NK-92 treated with Interleukin-12 subunit alpha and Interleukin-12 subunit beta, amount 100 ng/mL, for 24 hours (cell line): ENCODE results near the gene HMGB1.

Experiments
- DNase-seq: peaks from one replicate; lab custom pipeline; 2025; lab: John Stamatoyannopoulos, UW

HMGB1 gene

GRCh38 chr13:30429721-30430694, 35.7 kb downstream of the HMGB1 start:
- DNase-seq: no peak

GRCh38 chr13:30429235-30429634, 36.5 kb downstream of the HMGB1 start:
- no peak for DNase-seq

- DNase-seq: no peak
Measured at GRCh38 chr13:30423891-30424290, 41.8 kb downstream of the HMGB1 start.

- DNase-seq: peak; percentile 60
Measured at GRCh38 chr13:30422054-30422839, 43.5 kb downstream of the HMGB1 start, which contains the start of gene UBE2L5. Gene UBE2L5, plus strand, starts transcription at chr13:30422493. Its CDS starts 5,498 bp downstream, at chr13:30427991.

- DNase-seq: peak; percentile 39
Measured at GRCh38 chr13:30421093-30422053, 44.4 kb downstream of the HMGB1 start.

- no peak for DNase-seq
Measured at GRCh38 chr13:30418717-30419459, 46.8 kb downstream of the HMGB1 start.

- DNase-seq: no peak
Measured at GRCh38 chr13:30418075-30418716, 47.5 kb downstream of the HMGB1 start.

GRCh38 chr13:30416471-30416870, 49.3 kb downstream of the HMGB1 start:
- no peak for DNase-seq

GRCh38 chr13:30415430-30416030, 50.2 kb downstream of the HMGB1 start:
- DNase-seq: no peak

- no peak for DNase-seq
Measured at GRCh38 chr13:30413842-30414241, 51.9 kb downstream of the HMGB1 start.

- no peak for DNase-seq
Measured at GRCh38 chr13:30412346-30412745, 53.4 kb downstream of the HMGB1 start.

- DNase-seq: no peak
Measured at GRCh38 chr13:30410705-30411125, 55.0 kb downstream of the HMGB1 start.

GRCh38 chr13:30409886-30410704, 55.6 kb downstream of the HMGB1 start:
- DNase-seq: no peak

- no peak for DNase-seq
Measured at GRCh38 chr13:30408319-30409101, 57.2 kb downstream of the HMGB1 start.

- no peak for DNase-seq
Measured at GRCh38 chr13:30406779-30407416, 58.8 kb downstream of the HMGB1 start.
